GM10266 (cell line): Measurements from ENCODE around the gene TXLNB.
A peak's percentile ranks its signal among the peaks of the same experiment; 100 is the strongest.
"Not testable (repeated sequence)": the region's sequence is repeated elsewhere in the genome, so short reads cannot be mapped to it uniquely, and the experiment has no call there.

Experiments used
- DNase-seq: peaks from one replicate; pipeline ENCODE4 v3.0.0; 2012; ENCODE audit errors: extremely low spot score
- CTCF ChIP-seq: IDR thresholded peaks from 2 replicates; pipeline ENCODE4 v1.5.1; 2012; ENCODE audit warnings: mild to moderate bottlenecking, low read depth; ENCODE audit not compliant: control insufficient read depth, insufficient read depth; ENCODE audit errors: missing control alignments

The TXLNB gene

GRCh38 chr6:139239064-139239463 is 52.7 kb downstream of the TXLNB start:
- TF ChIP-seq CTCF = no peak
- DNase-seq = no peak

- no peak for DNase-seq
- TF ChIP-seq CTCF = no peak
These were observed 55.7 kb downstream of the TXLNB start for GRCh38 chr6:139236105-139236504.

GRCh38 chr6:139235661-139236060 is 56.1 kb downstream of the TXLNB start:
- no peak for TF ChIP-seq CTCF
- no peak for DNase-seq

- not testable (repeated sequence) for DNase-seq
These were observed 57.6 kb downstream of the TXLNB start for GRCh38 chr6:139234193-139234592.

- no peak for TF ChIP-seq CTCF
- no peak for DNase-seq
These were observed 60.6 kb downstream of the TXLNB start for GRCh38 chr6:139231206-139231605.

- TF ChIP-seq CTCF = peak; percentile 42
- DNase-seq = no peak
These were observed 61.4 kb downstream of the TXLNB start for GRCh38 chr6:139230391-139230840.

GRCh38 chr6:139228387-139228786 is 63.4 kb downstream of the TXLNB start:
- DNase-seq = not testable (repeated sequence)

- DNase-seq = no peak
These were observed 72.1 kb downstream of the TXLNB start for GRCh38 chr6:139219746-139220145.

More at GRCh38 chr6:139219746-139220145, 72.1 kb downstream of the TXLNB start:
- no peak for TF ChIP-seq CTCF
